CD4-positive, alpha-beta T cell (primary cell): ENCODE data around the gene GDE1. TPM values are rescaled to one million over a fixed set of nuclear protein-coding genes. Genes with fewer than 3 reads are reported as not detected.

Experiments
- ATAC-seq: fragments of 200-7000 bp; cut with Tn5 transposase; one replicate; pipeline ENCODE4 v1.10.0; 2022; ENCODE audit warnings: mild to moderate bottlenecking; ENCODE audit not compliant: poor library complexity
- CTCF ChIA-PET: fragments of 350-600 bp; sonication (Branson Sonifier 250); formaldehyde crosslinking; loops from one replicate; lab custom pipeline; 2021; ENCODE audit warnings: antibody characterized with exemption, inconsistent platforms; lab: Charles Lee
- POLR2A ChIA-PET: fragments of 350-600 bp; sonication (Branson Sonifier 250); formaldehyde crosslinking; loops from one replicate; lab custom pipeline; 2021; ENCODE audit warnings: antibody characterized with exemption, inconsistent platforms; lab: Charles Lee
- DNase-seq, 14 experiments: peaks; one replicate each; pipeline ENCODE4 v3.0.0-alpha.2; 2013 to 2020; ENCODE audit warnings: mixed read lengths in 2 of 14
- H3K27ac ChIP-seq, 2 donors: one replicate each; pipeline versions ENCODE4 v1.5.1 to v1.7.0; 2013; ENCODE audit warnings: low read length in 2 of 2, low read depth in 1 of 2, mild to moderate bottlenecking in 1 of 2
- H3K27me3 ChIP-seq, 2 experiments: 1 replicate in 1 of 2; 2 replicates in 1 of 2; pipeline versions ENCODE4 v1.6.1 to v1.7.0; 2013; ENCODE audit warnings: low read length in 2 of 2, control low read depth in 1 of 2, mild to moderate bottlenecking in 1 of 2, moderate library complexity in 1 of 2; ENCODE audit not compliant: insufficient read depth in 2 of 2, control insufficient read depth in 1 of 2
- H3K36me3 ChIP-seq: one replicate; pipeline ENCODE4 v1.6.1; 2013; ENCODE audit warnings: low read length, control low read depth; ENCODE audit not compliant: insufficient read depth
- H3K4me1 ChIP-seq: one replicate; pipeline ENCODE4 v1.6.1; 2013; ENCODE audit warnings: low read length, control low read depth; ENCODE audit not compliant: insufficient read depth
- H3K4me3 ChIP-seq: one replicate; pipeline ENCODE4 v1.5.1; 2013; ENCODE audit warnings: mild to moderate bottlenecking, low read length, moderate library complexity
- H3K9me3 ChIP-seq, 2 experiments: 1 replicate in 1 of 2; 2 replicates in 1 of 2; pipeline versions ENCODE4 v1.6.1 to v1.7.0; 2013; ENCODE audit warnings: low read length in 2 of 2, mild to moderate bottlenecking in 2 of 2, control low read depth in 1 of 2, moderate library complexity in 1 of 2; ENCODE audit not compliant: control insufficient read depth in 1 of 2, insufficient read depth in 1 of 2
- H3K27ac Mint-ChIP-seq: one replicate; pipeline ENCODE4 v1.8.0; 2020; ENCODE audit warnings: mixed read lengths
- H3K27me3 Mint-ChIP-seq: one replicate; pipeline ENCODE4 v1.8.0; 2021; ENCODE audit warnings: mixed read lengths
- H3K36me3 Mint-ChIP-seq: one replicate; pipeline ENCODE4 v1.8.0; 2021; ENCODE audit warnings: low read depth, mixed read lengths
- H3K4me1 Mint-ChIP-seq: one replicate; pipeline ENCODE4 v1.8.0; 2021; ENCODE audit warnings: low read depth, mixed read lengths
- H3K4me3 Mint-ChIP-seq: one replicate; pipeline ENCODE4 v1.8.0; 2020; ENCODE audit warnings: mild to moderate bottlenecking, mixed read lengths
- H3K9me3 Mint-ChIP-seq: one replicate; pipeline ENCODE4 v1.8.0; 2020; ENCODE audit warnings: mixed read lengths
- CTCF ChIP-seq: fragments of 200-600 bp; IDR thresholded peaks from one replicate; pipeline ENCODE4 v1.8.0; 2022; ENCODE audit warnings: antibody characterized with exemption, mild to moderate bottlenecking
- intact Hi-C, 2 experiments: fragments of 100-400 bp; cut with DNase I in 1 of 2; cut with micrococcal nuclease in 1 of 2; formaldehyde crosslinking; loops; one replicate each; pipeline versions ENCODE4 v1.15.1 to v1.9.0; 2023 to 2025; cut with DNase I, micrococcal nuclease
- total RNA-seq, 174 experiments: library from RNA in 2 of 174; stranded (reverse) in 2 of 174; gene quantifications; one replicate each; pipeline ENCODE4 v1.2.3 and lab custom pipeline; 2021 to 2026

GDE1 gene
- total RNA-seq, 2 experiments from 2014 or later, result 22.0 to 22.2 TPM

GRCh38 chr16:19468300-19468699 lies 53.6 kb downstream of the GDE1 start:
- DNase-seq (no peak), ATAC-seq (no peak)
- Histone ChIP-seq H3K9me3 (no peaks in the 10 kb centered on the region), H3K27ac (no peak overlapping the region), H3K4me3 (no peak overlapping the region), H3K27me3 (no peaks in the 10 kb centered on the region), H3K4me1 (no peaks in the 10 kb centered on the region), H3K36me3 (no peaks in the 10 kb centered on the region)
- POLR2A ChIA-PET, result no interaction called here
- Mint-ChIP-seq H3K36me3 (no peaks in the 10 kb centered on the region), H3K4me1 (no peaks in the 10 kb centered on the region), H3K27ac (no peak overlapping the region), H3K27me3 (no peaks in the 10 kb centered on the region), H3K9me3 (no peaks in the 10 kb centered on the region), H3K4me3 (no peak overlapping the region)
- CTCF ChIA-PET, result no interaction called here
- intact Hi-C loops, result no loop called here
- TF ChIP-seq CTCF, result no peak

- no peaks in the 10 kb centered on the region for H3K9me3 Mint-ChIP-seq
- ChIA-PET CTCF (no interaction called here), POLR2A (no interaction called here)
- Histone ChIP-seq H3K4me1 (no peaks in the 10 kb centered on the region), H3K27me3 (peaks cover 0 to 3% of the 10 kb centered on the region in 2 experiments), H3K9me3 (no peaks in the 10 kb centered on the region), H3K27ac (no peak overlapping the region), H3K36me3 (no peaks in the 10 kb centered on the region), H3K4me3 (no peak overlapping the region)
- H3K27me3 Mint-ChIP-seq, result no peaks in the 10 kb centered on the region
- intact Hi-C loops, result no loop called here
- H3K36me3 Mint-ChIP-seq, result no peaks in the 10 kb centered on the region
- TF ChIP-seq CTCF, result no peak
- H3K27ac Mint-ChIP-seq, result no peak overlapping the region
- no peak overlapping the region for H3K4me3 Mint-ChIP-seq
- no peak for ATAC-seq
- H3K4me1 Mint-ChIP-seq, result no peaks in the 10 kb centered on the region
- no peak for DNase-seq
These were observed 58.2 kb downstream of the GDE1 start for GRCh38 chr16:19463468-19464315.

DNA sequence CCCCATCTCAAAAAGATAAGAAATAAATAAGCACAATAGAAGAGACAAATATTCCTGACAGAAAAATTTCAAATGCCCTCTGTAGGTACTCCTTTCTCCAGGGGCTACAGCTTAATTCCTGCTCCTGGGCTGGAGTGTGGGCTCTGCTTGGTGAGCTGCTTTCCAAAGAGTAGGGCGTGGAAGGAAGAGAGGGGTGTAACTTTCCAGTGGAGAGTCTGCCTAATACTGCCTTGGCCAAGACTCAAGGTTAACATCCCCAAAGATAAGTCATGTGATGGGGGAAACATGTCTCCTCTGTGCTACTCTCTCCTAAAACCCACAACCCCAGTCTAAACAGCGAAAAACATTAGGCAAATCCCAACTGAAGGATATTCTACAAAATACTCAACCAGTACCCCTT lies 61.5 kb downstream of the GDE1 start:
- H3K4me3 Mint-ChIP-seq, result no peak overlapping the region
- no peaks in the 10 kb centered on the region for H3K27me3 Mint-ChIP-seq
- Histone ChIP-seq H3K27me3 (peaks cover 0 to 3% of the 10 kb centered on the region in 2 experiments), H3K36me3 (no peaks in the 10 kb centered on the region), H3K4me3 (no peak overlapping the region), H3K27ac (no peak overlapping the region), H3K9me3 (no peaks in the 10 kb centered on the region), H3K4me1 (no peaks in the 10 kb centered on the region)
- ChIA-PET POLR2A (no interaction called here), CTCF (interaction anchor here (0.7 kb wide), 1 partner anchor 15 kb away, joined by 4 read pairs; no protein-coding TSS in a partner anchor)
- no peaks in the 10 kb centered on the region for H3K4me1 Mint-ChIP-seq
- ATAC-seq (no peak), DNase-seq (no peak)
- H3K36me3 Mint-ChIP-seq, result no peaks in the 10 kb centered on the region
- H3K27ac Mint-ChIP-seq, result no peak overlapping the region
- no peak for TF ChIP-seq CTCF
- intact Hi-C loops, result no loop called here
- no peaks in the 10 kb centered on the region for H3K9me3 Mint-ChIP-seq
